SIG-M5 treated with dmso at 0.1 percent for 504 hours (cell line): Measurements from ENCODE around the gene SULT4A1.
A peak's percentile ranks its signal among the peaks of the same experiment; 100 is the strongest.
"Not testable (repeated sequence)": the region's sequence is repeated elsewhere in the genome, so short reads cannot be mapped to it uniquely, and the experiment has no call there.

ENCODE experiments used
- DNase-seq: peaks from one replicate; lab custom pipeline; 2025; ENCODE audit not compliant: unreplicated experiment; lab: John Stamatoyannopoulos, UW

SULT4A1 gene

GRCh38 chr22:43887391-43887790 is 25.1 kb upstream of the SULT4A1 start:
- DNase-seq = no peak

GRCh38 chr22:43886231-43886630 is 23.9 kb upstream of the SULT4A1 start:
- DNase-seq = no peak

GRCh38 chr22:43885786-43886185 is 23.5 kb upstream of the SULT4A1 start:
- DNase-seq = no peak

GRCh38 chr22:43885319-43885671 is 23.0 kb upstream of the SULT4A1 start:
- no peak for DNase-seq

GRCh38 chr22:43884600-43885318 is 22.4 kb upstream of the SULT4A1 start:
- DNase-seq = no peak

- DNase-seq = no peak
Observed at GRCh38 chr22:43883719-43884415, 21.6 kb upstream of the SULT4A1 start.

- DNase-seq = peak; percentile 35
Observed at GRCh38 chr22:43883012-43883661, 20.8 kb upstream of the SULT4A1 start.

- DNase-seq = no peak
Observed at GRCh38 chr22:43882122-43882767, 19.9 kb upstream of the SULT4A1 start.

GRCh38 chr22:43881091-43882061 is 19.1 kb upstream of the SULT4A1 start:
- no peak for DNase-seq

- DNase-seq = no peak
Observed at GRCh38 chr22:43880541-43880991, 18.3 kb upstream of the SULT4A1 start.

GRCh38 chr22:43879901-43880540 is 17.7 kb upstream of the SULT4A1 start:
- DNase-seq = no peak

GRCh38 chr22:43878831-43879550 is 16.7 kb upstream of the SULT4A1 start:
- DNase-seq = no peak

GRCh38 chr22:43878079-43878795 is 15.9 kb upstream of the SULT4A1 start:
- no peak for DNase-seq

GRCh38 chr22:43876866-43877509 is 14.7 kb upstream of the SULT4A1 start:
- DNase-seq = no peak

- DNase-seq = no peak
Observed at GRCh38 chr22:43869799-43870198, 7.5 kb upstream of the SULT4A1 start.

- not testable (repeated sequence) for DNase-seq
Observed at GRCh38 chr22:43869001-43869400, 6.7 kb upstream of the SULT4A1 start.

GRCh38 chr22:43867839-43868635 is 5.7 kb upstream of the SULT4A1 start:
- DNase-seq = no peak

- no peak for DNase-seq
Observed at GRCh38 chr22:43862882-43863202, 529 bp upstream of the SULT4A1 start.
